Measurements from ENCODE around the gene RNF125. TPM values are rescaled to one million over a fixed set of nuclear protein-coding genes. Genes with fewer than 3 reads are reported as not detected.
"Not testable (repeated sequence)": the region's sequence is repeated elsewhere in the genome, so short reads cannot be mapped to it uniquely, and the experiment has no call there.

RNF125 gene
- total and polyA plus RNA-seq, 4 donors = 0.05 to 6.7 (median 3.6) TPM

- peak; percentile 29 for ATAC-seq (ENCODE audit: low FRiP score)
- Histone ChIP-seq H3K27ac (ENCODE audit: low read depth in 1 of 2, low read length in 2 of 2) (no peak overlapping the region), H3K4me1 (ENCODE audit: control insufficient read depth in 1 of 2, insufficient read depth in 2 of 2, low read length in 2 of 2) (no peaks in the 10 kb centered on the region), H3K4me3 (ENCODE audit: low read length in 2 of 2) (no peak overlapping the region), H3K36me3 (ENCODE audit: control insufficient read depth in 1 of 2, insufficient read depth in 2 of 2, low read length in 1 of 2) (no peaks in the 10 kb centered on the region), H3K9me3 (ENCODE audit: control insufficient read depth, low read length) (peaks cover 4% of the 10 kb centered on the region), H3K27me3 (ENCODE audit: control insufficient read depth in 1 of 2, insufficient read depth in 2 of 2, low read length in 1 of 2) (peaks cover 0 to under 1% of the 10 kb centered on the region in 2 donors)
- WGBS, 2 donors = 39 to 40% methylated on average over 3 of the region's 3 CpGs
- intact Hi-C loops (cut with DNase I) = no loop called here
- no peak for DNase-seq
Observed at GRCh38 chr18:31983020-31983419, 35.6 kb upstream of the RNF125 start.

DNA sequence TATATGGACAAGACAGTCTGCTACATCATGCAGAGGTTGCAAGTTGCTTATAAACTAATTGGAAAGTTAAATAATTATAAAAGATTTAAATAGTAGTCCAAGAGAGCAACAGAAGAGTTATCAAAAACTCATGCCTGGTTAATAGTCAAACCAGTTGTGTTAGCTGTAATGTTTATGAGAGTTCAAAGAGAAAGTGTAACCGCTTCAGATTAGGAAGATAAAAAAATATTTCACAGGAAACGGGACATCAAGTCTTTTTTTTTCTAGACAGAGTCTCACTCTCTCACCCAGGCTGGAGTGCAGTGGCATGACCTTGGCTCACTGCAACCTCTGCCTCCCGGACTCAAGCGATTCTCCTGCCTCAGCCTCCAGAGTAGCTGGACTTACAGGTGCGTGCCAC lies 34.6 kb upstream of the RNF125 start:
- no peaks in the 10 kb centered on the region for H3K9me3 ChIP-seq (ENCODE audit: control insufficient read depth, low read length)
- ATAC-seq (ENCODE audit: low FRiP score) = no peak
- H3K36me3 ChIP-seq (ENCODE audit: control insufficient read depth in 1 of 2, insufficient read depth in 2 of 2, low read length in 1 of 2) = no peaks in the 10 kb centered on the region
- H3K27me3 ChIP-seq (ENCODE audit: control insufficient read depth in 1 of 2, insufficient read depth in 2 of 2, low read length in 1 of 2) = no peaks in the 10 kb centered on the region
- no peak overlapping the region for H3K27ac ChIP-seq (ENCODE audit: low read depth in 1 of 2, low read length in 2 of 2)
- no peak for DNase-seq
- intact Hi-C loops (cut with DNase I) = no loop called here
- no peak overlapping the region for H3K4me3 ChIP-seq (ENCODE audit: low read length in 2 of 2)
- 90 to 97% methylated on average over 5 of the region's 5 CpGs for WGBS, 2 donors
- no peaks in the 10 kb centered on the region for H3K4me1 ChIP-seq (ENCODE audit: control insufficient read depth in 1 of 2, insufficient read depth in 2 of 2, low read length in 2 of 2)

DNA sequence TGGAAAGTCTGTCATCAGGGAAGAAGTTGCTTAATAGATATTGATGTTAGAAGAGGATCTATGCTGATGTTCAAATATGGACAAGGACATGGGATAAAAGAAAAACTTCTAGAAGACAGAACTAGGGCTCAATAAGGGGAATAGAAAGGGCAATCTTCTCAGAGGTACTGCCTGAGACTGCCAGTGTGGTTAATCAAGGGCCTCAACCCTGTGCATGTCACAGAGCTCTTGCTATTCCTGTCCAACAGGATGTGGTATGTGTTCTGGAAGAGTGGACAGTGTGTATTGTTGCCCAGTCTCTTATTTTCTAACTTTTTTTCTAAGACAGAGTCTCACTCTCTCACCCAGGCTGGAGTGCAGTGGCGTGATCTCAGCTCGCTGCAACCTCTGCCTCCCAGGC lies 27.8 kb upstream of the RNF125 start:
- H3K27ac ChIP-seq (ENCODE audit: low read depth in 1 of 2, low read length in 2 of 2) = no peak overlapping the region
- no peak overlapping the region for H3K4me3 ChIP-seq (ENCODE audit: low read length in 2 of 2)
- no peak for ATAC-seq (ENCODE audit: low FRiP score)
- intact Hi-C loops (cut with DNase I) = no loop called here
- H3K9me3 ChIP-seq (ENCODE audit: control insufficient read depth, low read length) = no peaks in the 10 kb centered on the region
- DNase-seq = no peak
- peaks cover 0 to 1% of the 10 kb centered on the region in 2 donors for H3K4me1 ChIP-seq (ENCODE audit: control insufficient read depth in 1 of 2, insufficient read depth in 2 of 2, low read length in 2 of 2)
- no peaks in the 10 kb centered on the region for H3K27me3 ChIP-seq (ENCODE audit: control insufficient read depth in 1 of 2, insufficient read depth in 2 of 2, low read length in 1 of 2)
- no peaks in the 10 kb centered on the region for H3K36me3 ChIP-seq (ENCODE audit: control insufficient read depth in 1 of 2, insufficient read depth in 2 of 2, low read length in 1 of 2)
- WGBS, 2 donors = 87 to 92% methylated on average over 2 of the region's 2 CpGs

DNA sequence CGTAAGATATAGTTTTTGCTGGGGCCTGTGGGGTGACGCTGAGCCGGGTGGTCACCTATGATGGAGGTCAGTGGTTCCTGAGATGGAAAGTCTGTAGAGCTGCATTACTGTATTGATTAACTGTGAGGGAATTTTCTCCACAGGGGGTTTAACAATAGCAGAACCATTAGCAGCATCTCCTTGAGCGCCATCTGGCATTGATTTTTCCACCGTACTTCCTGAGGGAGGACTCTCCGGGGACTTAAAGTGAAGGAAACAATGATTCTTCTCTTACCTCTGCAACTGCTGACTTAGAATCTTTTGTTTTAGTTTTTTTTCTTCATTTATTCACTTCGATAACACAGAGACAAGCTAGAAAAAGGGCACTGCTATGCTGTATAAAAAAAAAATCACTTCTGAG lies 22.6 kb upstream of the RNF125 start:
- peaks cover 0 to 1% of the 10 kb centered on the region in 2 donors for H3K4me1 ChIP-seq (ENCODE audit: control insufficient read depth in 1 of 2, insufficient read depth in 2 of 2, low read length in 2 of 2)
- 86 to 91% methylated on average over 7 of the region's 7 CpGs for WGBS, 2 donors

GRCh38 chr18:31998880-31999412 lies 19.7 kb upstream of the RNF125 start:
- DNase-seq (no peak), ATAC-seq (ENCODE audit: low FRiP score) (no peak)
- no peak overlapping the region for H3K27ac ChIP-seq (ENCODE audit: low read depth in 1 of 2, low read length in 2 of 2)
- intact Hi-C loops (cut with DNase I) = no loop called here
- no peak overlapping the region for H3K4me3 ChIP-seq (ENCODE audit: low read length in 2 of 2)
- H3K9me3 ChIP-seq (ENCODE audit: control insufficient read depth, low read length) = no peaks in the 10 kb centered on the region
- 18 to 34% methylated on average over 5 of the region's 5 CpGs for WGBS, 2 donors
- H3K36me3 ChIP-seq (ENCODE audit: control insufficient read depth in 1 of 2, insufficient read depth in 2 of 2, low read length in 1 of 2) = no peaks in the 10 kb centered on the region
- H3K27me3 ChIP-seq (ENCODE audit: control insufficient read depth in 1 of 2, insufficient read depth in 2 of 2, low read length in 1 of 2) = no peaks in the 10 kb centered on the region
- H3K4me1 ChIP-seq (ENCODE audit: control insufficient read depth in 1 of 2, insufficient read depth in 2 of 2, low read length in 2 of 2) = no peaks in the 10 kb centered on the region

More for the DNA sequence above, 22.6 kb upstream of the RNF125 start:
- intact Hi-C loops (cut with DNase I) = no loop called here
- H3K9me3 ChIP-seq (ENCODE audit: control insufficient read depth, low read length) = no peaks in the 10 kb centered on the region
- no peaks in the 10 kb centered on the region for H3K27me3 ChIP-seq (ENCODE audit: control insufficient read depth in 1 of 2, insufficient read depth in 2 of 2, low read length in 1 of 2)
- H3K36me3 ChIP-seq (ENCODE audit: control insufficient read depth in 1 of 2, insufficient read depth in 2 of 2, low read length in 1 of 2) = no peaks in the 10 kb centered on the region
- H3K4me3 ChIP-seq (ENCODE audit: low read length in 2 of 2) = no peak overlapping the region
- H3K27ac ChIP-seq (ENCODE audit: low read depth in 1 of 2, low read length in 2 of 2) = no peak overlapping the region
- ATAC-seq (ENCODE audit: low FRiP score) (no peak), DNase-seq (no peak)

DNA sequence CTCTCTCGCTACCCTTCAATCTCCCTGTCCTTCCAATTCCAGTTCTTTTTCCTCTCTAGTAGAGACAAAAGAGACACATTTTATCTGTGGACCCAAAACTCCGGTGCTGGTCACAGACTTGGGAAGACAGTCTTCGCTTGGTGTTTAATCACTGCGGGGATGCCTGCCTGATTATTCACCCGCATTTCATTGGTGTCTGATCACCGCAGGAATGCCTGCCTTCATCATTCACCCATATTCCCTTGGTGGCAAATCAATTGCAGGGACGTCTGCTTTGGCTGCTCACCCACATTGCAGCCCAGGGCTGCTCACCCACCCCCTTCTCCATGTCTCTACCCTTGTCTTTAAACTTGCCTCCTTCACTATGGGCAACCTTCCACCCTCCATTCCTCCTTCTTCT lies 17.5 kb upstream of the RNF125 start:
- H3K36me3 ChIP-seq (ENCODE audit: control insufficient read depth in 1 of 2, insufficient read depth in 2 of 2, low read length in 1 of 2); H3K9me3 ChIP-seq (ENCODE audit: control insufficient read depth, low read length); H3K27ac ChIP-seq (ENCODE audit: low read depth in 1 of 2, low read length in 2 of 2); H3K27me3 ChIP-seq (ENCODE audit: control insufficient read depth in 1 of 2, insufficient read depth in 2 of 2, low read length in 1 of 2); ATAC-seq (ENCODE audit: low FRiP score); intact Hi-C loops (cut with DNase I); DNase-seq; H3K4me3 ChIP-seq (ENCODE audit: low read length in 2 of 2); H3K4me1 ChIP-seq (ENCODE audit: control insufficient read depth in 1 of 2, insufficient read depth in 2 of 2, low read length in 2 of 2): not testable (repeated sequence)
- 84 to 92% methylated on average over 7 of the region's 7 CpGs for WGBS, 2 donors

- H3K4me1 ChIP-seq (ENCODE audit: control insufficient read depth in 1 of 2, insufficient read depth in 2 of 2, low read length in 2 of 2); DNase-seq; H3K27ac ChIP-seq (ENCODE audit: low read depth in 1 of 2, low read length in 2 of 2); H3K27me3 ChIP-seq (ENCODE audit: control insufficient read depth in 1 of 2, insufficient read depth in 2 of 2, low read length in 1 of 2); H3K4me3 ChIP-seq (ENCODE audit: low read length in 2 of 2); H3K9me3 ChIP-seq (ENCODE audit: control insufficient read depth, low read length); ATAC-seq (ENCODE audit: low FRiP score); intact Hi-C loops (cut with DNase I); H3K36me3 ChIP-seq (ENCODE audit: control insufficient read depth in 1 of 2, insufficient read depth in 2 of 2, low read length in 1 of 2): not testable (repeated sequence)
- WGBS, 2 donors = 96% methylated on average over 2 of the region's 2 CpGs
Observed at GRCh38 chr18:32003822-32004221, 14.8 kb upstream of the RNF125 start.

- Histone ChIP-seq H3K27ac (ENCODE audit: low read depth in 1 of 2, low read length in 2 of 2) (no peak overlapping the region), H3K9me3 (ENCODE audit: control insufficient read depth, low read length) (no peaks in the 10 kb centered on the region), H3K36me3 (ENCODE audit: control insufficient read depth in 1 of 2, insufficient read depth in 2 of 2, low read length in 1 of 2) (no peaks in the 10 kb centered on the region), H3K4me1 (ENCODE audit: control insufficient read depth in 1 of 2, insufficient read depth in 2 of 2, low read length in 2 of 2) (no peaks in the 10 kb centered on the region), H3K27me3 (ENCODE audit: control insufficient read depth in 1 of 2, insufficient read depth in 2 of 2, low read length in 1 of 2) (no peaks in the 10 kb centered on the region), H3K4me3 (ENCODE audit: low read length in 2 of 2) (no peak overlapping the region)
- intact Hi-C loops (cut with DNase I) = no loop called here
- WGBS, 2 donors = 90 to 94% methylated on average over 5 of the region's 5 CpGs
- DNase-seq (no peak), ATAC-seq (ENCODE audit: low FRiP score) (no peak)
Observed at GRCh38 chr18:32010124-32010721, 8.4 kb upstream of the RNF125 start.

DNA sequence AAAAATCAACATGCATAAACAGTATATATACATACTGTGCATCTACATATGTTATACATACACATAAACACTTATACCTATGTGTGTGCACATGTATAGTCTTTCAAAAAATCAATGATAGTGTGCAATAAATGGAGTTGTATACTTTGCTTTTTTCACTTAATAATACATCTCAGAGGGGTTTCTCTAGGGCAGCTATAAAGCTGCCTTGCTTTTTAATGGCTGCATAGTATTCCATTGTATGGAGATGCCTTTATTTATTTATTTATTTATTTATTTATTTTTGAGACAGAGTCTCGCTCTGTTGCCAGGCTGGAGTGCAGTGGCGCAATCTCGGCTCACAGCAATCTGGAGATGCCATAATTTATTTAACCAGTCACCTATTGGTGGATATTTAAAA lies 7.4 kb upstream of the RNF125 start:
- intact Hi-C loops (cut with DNase I) = no loop called here
- DNase-seq = no peak
- no peak overlapping the region for H3K27ac ChIP-seq (ENCODE audit: low read depth in 1 of 2, low read length in 2 of 2)
- ATAC-seq (ENCODE audit: low FRiP score) = no peak
- 94 to 96% methylated on average over 3 of the region's 3 CpGs for WGBS, 2 donors
- H3K4me3 ChIP-seq (ENCODE audit: low read length in 2 of 2) = no peak overlapping the region
- H3K27me3 ChIP-seq (ENCODE audit: control insufficient read depth in 1 of 2, insufficient read depth in 2 of 2, low read length in 1 of 2) = no peaks in the 10 kb centered on the region
- H3K4me1 ChIP-seq (ENCODE audit: control insufficient read depth in 1 of 2, insufficient read depth in 2 of 2, low read length in 2 of 2) = no peaks in the 10 kb centered on the region
- H3K9me3 ChIP-seq (ENCODE audit: control insufficient read depth, low read length) = no peaks in the 10 kb centered on the region
- no peaks in the 10 kb centered on the region for H3K36me3 ChIP-seq (ENCODE audit: control insufficient read depth in 1 of 2, insufficient read depth in 2 of 2, low read length in 1 of 2)
